ENCODE measurements around the gene GUCD1. TPM values are rescaled to one million over a fixed set of nuclear protein-coding genes. Genes with fewer than 3 reads are reported as not detected.

The GUCD1 gene
- total and polyA plus RNA-seq, 2 experiments from 2014 or later = 68.8 to 73.9 TPM

DNA sequence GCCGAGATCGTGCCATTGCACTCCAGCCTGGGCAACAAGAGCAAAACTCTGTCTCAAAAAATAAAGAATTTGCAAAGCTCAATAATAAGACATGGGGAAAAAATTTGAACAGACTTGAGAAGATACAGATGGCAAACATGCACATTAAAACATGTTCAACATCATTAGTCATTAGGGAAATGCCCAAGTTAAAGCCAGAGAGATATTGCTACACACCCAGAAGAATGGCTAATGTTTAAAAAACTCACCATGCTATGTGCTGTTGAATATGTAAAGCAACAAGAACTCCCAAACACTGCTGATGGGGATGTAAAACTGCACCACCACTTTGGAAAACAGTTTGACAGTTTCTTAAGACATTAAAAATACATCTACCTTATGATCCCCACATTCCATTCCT lies 25.3 kb upstream of the GUCD1 start:
- peak in 1 of 2 donors; percentile 79 for DNase-seq (ENCODE audit: low read depth in 1 of 2, low spot score in 1 of 2)

DNA sequence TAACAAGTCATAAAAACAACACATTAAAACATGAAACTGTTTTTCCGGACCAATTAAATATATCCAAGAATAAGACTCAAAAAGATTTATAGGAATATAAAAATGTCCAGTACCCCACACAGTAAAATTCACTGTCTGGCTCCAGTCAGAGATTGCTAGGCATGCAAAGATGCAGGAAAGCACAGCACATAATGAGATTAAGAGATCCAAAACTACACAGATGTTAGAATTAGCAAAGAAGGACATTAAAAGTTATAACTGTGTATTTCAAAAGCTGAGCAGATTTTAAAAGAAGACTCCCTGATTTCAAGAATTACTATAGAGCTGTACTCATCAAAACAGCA lies 24.3 kb upstream of the GUCD1 start:
- TF ChIP-seq, protein P1, sequence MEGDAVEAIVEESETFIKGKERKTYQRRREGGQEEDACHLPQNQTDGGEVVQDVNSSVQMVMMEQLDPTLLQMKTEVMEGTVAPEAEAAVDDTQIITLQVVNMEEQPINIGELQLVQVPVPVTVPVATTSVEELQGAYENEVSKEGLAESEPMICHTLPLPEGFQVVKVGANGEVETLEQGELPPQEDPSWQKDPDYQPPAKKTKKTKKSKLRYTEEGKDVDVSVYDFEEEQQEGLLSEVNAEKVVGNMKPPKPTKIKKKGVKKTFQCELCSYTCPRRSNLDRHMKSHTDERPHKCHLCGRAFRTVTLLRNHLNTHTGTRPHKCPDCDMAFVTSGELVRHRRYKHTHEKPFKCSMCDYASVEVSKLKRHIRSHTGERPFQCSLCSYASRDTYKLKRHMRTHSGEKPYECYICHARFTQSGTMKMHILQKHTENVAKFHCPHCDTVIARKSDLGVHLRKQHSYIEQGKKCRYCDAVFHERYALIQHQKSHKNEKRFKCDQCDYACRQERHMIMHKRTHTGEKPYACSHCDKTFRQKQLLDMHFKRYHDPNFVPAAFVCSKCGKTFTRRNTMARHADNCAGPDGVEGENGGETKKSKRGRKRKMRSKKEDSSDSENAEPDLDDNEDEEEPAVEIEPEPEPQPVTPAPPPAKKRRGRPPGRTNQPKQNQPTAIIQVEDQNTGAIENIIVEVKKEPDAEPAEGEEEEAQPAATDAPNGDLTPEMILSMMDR (IDR thresholded peaks at IDR 0.05; ENCODE audit: low read depth, low read length) = no peak
- no peaks in the 10 kb centered on the region for H3K9me3 ChIP-seq (ENCODE audit: low read depth)
- H3K4me3 ChIP-seq = no peak overlapping the region
- H3K4me1 ChIP-seq (ENCODE audit: low read depth) = peaks cover 11% of the 10 kb centered on the region
- H3K27ac ChIP-seq = no peak overlapping the region
- no peaks in the 10 kb centered on the region for H3K27me3 ChIP-seq
- DNase-seq (ENCODE audit: low read depth in 1 of 2, low spot score in 1 of 2) = no peak
- H3K36me3 ChIP-seq = peaks cover 10% of the 10 kb centered on the region

More for the DNA sequence above, 25.3 kb upstream of the GUCD1 start:
- H3K9me3 ChIP-seq (ENCODE audit: low read depth) = no peaks in the 10 kb centered on the region
- TF ChIP-seq, protein P1 (IDR thresholded peaks at IDR 0.05; ENCODE audit: low read depth, low read length) = no peak
- H3K27ac ChIP-seq = no peak overlapping the region
- no peaks in the 10 kb centered on the region for H3K27me3 ChIP-seq
- H3K4me1 ChIP-seq (ENCODE audit: low read depth) = peaks cover 15% of the 10 kb centered on the region
- H3K36me3 ChIP-seq = peaks cover 3% of the 10 kb centered on the region
- no peak overlapping the region for H3K4me3 ChIP-seq

DNA sequence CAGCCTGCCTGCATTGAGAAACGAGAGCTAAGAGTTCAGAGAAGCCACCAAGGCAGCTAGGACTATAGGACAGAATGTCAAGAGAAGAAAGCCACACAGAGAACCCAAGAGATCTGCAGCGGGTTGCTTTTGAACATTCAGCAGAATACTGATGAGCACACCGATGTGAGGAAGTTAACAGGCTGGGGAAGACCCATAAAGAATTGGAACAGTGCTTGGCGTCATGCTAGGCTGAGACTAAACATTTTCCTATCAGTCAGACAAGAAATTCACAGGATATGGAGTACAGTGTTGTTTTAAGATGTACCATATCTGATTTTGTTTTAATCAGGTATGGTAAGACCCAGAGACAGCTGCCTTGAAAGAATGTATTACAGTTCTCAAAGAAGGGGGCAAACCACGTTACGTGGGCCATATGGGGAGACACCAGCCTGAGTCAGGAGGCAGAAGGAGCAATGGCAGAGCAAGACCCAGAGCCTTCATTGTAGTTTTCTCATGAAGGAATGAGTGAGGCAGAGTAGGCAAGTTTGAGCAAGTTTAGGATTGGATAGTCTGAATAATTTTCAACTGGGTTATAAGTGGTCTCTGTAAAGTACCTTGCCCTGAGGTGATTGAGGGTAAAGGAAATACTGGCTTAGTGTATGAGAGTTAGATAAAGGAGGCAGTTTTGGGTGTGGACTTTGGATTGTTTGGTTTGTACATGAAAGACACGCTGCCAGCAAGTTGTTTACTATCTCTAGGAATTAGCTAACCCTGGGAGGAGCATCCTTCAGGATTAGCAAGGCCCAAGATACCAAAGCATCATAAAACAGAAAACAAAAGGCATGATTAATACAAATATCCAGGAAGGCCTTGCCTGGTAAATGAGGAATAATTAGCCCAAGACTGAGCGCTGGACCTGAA lies 23.7 kb upstream of the GUCD1 start:
- TF ChIP-seq, protein P1 (IDR thresholded peaks at IDR 0.05; ENCODE audit: low read depth, low read length) = no peak
- H3K27ac ChIP-seq = peak overlapping the region; percentile 17
- no peak for DNase-seq (ENCODE audit: low read depth in 1 of 2, low spot score in 1 of 2)
- peaks cover 6% of the 10 kb centered on the region for H3K4me1 ChIP-seq (ENCODE audit: low read depth)
- H3K9me3 ChIP-seq (ENCODE audit: low read depth) = no peaks in the 10 kb centered on the region
- H3K4me3 ChIP-seq = no peak overlapping the region
- peaks cover 16% of the 10 kb centered on the region for H3K36me3 ChIP-seq
- no peaks in the 10 kb centered on the region for H3K27me3 ChIP-seq

DNA sequence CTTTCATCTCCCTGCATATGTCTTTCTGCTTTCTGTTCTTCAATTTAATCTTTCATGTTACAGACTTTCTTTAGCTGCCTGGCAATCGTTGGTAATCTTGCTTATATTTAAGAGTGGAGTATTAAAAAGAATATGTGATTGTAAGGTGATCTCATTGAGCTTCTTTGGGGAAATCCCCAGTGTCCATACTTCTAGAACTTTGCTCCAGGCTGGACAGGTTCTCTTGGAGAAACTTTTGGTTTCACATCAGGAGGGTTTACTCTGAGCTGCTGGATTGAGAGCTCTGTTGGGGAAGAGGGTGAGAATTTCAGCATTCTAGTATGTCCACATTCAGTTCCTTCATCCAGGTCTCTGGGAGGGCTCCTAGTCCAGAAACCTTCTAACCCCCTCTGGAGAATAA lies 21.8 kb upstream of the GUCD1 start:
- Histone ChIP-seq H3K9me3 (ENCODE audit: low read depth) (no peaks in the 10 kb centered on the region), H3K4me1 (ENCODE audit: low read depth) (no peaks in the 10 kb centered on the region), H3K27me3 (no peaks in the 10 kb centered on the region), H3K27ac (peak overlapping the region; percentile 4), H3K4me3 (no peak overlapping the region), H3K36me3 (peaks cover 31% of the 10 kb centered on the region)
- TF ChIP-seq, protein P1 (IDR thresholded peaks at IDR 0.05; ENCODE audit: low read depth, low read length) = no peak
- no peak for DNase-seq (ENCODE audit: low read depth in 1 of 2, low spot score in 1 of 2)

DNA sequence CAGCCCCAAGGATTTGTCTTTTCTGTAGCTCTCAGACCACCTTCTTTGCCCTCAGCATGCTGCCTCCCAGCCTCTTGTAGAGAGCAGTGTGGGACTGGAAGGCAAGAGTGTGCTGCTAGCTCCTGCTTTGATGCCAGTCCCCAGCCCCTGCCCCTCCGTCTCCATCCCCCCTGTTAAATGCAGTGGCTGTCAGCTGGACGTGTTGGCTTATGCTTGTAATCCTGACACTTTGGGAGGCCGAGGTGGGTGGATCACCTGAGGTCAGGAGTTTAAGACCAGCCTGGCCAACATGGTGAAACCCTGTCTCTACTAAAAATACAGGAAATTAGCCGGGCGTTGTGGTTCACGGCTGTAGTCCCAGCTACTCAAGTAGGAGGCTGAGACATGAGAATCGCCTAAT lies 16.3 kb upstream of the GUCD1 start:
- no peak for DNase-seq (ENCODE audit: low read depth in 1 of 2, low spot score in 1 of 2)
- Histone ChIP-seq H3K27ac (no peak overlapping the region), H3K36me3 (peaks cover 52% of the 10 kb centered on the region), H3K4me1 (ENCODE audit: low read depth) (no peaks in the 10 kb centered on the region), H3K27me3 (no peaks in the 10 kb centered on the region), H3K4me3 (no peak overlapping the region), H3K9me3 (ENCODE audit: low read depth) (no peaks in the 10 kb centered on the region)
- TF ChIP-seq, protein P1 (IDR thresholded peaks at IDR 0.05; ENCODE audit: low read depth, low read length) = no peak

Data from cardiac muscle cell (in vitro differentiated cells and primary cell).